ENCODE data around the gene HOXB1.

DNA sequence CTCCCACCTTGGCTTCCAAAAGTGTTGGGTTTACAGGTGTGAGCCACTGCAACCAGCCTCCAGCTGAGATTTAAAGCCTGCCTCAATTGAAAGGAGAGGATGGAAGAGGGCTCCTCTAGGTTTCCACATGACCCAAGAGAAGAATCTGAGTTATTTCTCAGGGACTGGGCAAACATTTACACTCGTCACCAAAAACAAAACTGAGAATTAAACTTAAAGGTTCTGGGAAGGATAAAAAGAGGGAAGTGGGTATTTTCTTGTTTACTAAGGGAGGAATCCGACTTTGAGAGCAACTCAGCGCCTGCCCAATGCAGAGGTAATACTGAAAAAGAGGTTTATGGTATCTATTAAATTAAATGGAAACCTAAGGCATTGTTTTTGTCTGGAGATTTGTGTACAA is 13.3 kb downstream of the HOXB1 start:
- no peak for TF ChIP-seq EZH2 (IDR thresholded peaks at IDR 0.05; ENCODE audit: insufficient read depth, poor library complexity, severe bottlenecking)
- no peak for TF ChIP-seq EZH2phosphoT487 (IDR thresholded peaks at IDR 0.05; ENCODE audit: insufficient read depth, low read depth)
